Neural cell (in vitro differentiated cells): ENCODE data around the gene LRMDA.

Experiments
- EZH2 ChIP-seq: fragments of 200-600, 300-800 bp; shearing (Covaris generic), sonication (generic); IDR thresholded peaks from 2 replicates; pipeline ENCODE4 v1.6.1; 2014; ENCODE audit warnings: antibody characterized with exemption, low read length, borderline replicate concordance, mild to moderate bottlenecking; ENCODE audit not compliant: insufficient read depth, poor library complexity, severe bottlenecking
- POLR2AphosphoS5 ChIP-seq: IDR thresholded peaks from 2 replicates; pipeline ENCODE4 v1.6.1; 2012

DNA sequence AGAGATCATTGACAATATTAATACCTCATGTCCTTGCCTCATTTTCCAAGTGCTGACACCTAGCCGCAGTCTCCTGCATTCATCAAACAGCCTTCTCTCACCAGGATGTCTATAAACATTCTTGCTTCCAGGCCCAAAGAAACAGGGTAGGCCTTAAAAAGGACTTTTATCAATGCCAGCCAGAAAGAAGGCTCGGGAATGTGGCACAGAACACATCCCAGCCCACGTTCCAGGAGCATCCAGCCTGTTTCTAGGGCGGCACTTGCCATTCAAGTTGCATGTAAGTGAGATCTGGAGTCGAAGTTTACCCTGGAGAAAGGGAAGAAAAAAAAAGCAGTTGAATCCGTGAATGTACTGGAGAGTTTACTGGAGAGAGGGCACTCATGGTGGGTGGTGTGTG, 1123.1 kb downstream of the LRMDA start:
- TF ChIP-seq EZH2 = no peak
- TF ChIP-seq POLR2AphosphoS5 = no peak
